IMR-90 (cell line): ENCODE measurements around the gene PPM1F. TPM values are rescaled to one million over a fixed set of nuclear protein-coding genes. Genes with fewer than 3 reads are reported as not detected.
A peak's percentile ranks its signal among the peaks of the same experiment; 100 is the strongest.
"Not testable (repeated sequence)": the region's sequence is repeated elsewhere in the genome, so short reads cannot be mapped to it uniquely, and the experiment has no call there.

ENCODE experiments used
- ATAC-seq: fragments of 200-7000 bp; cut with Tn5 transposase; 2 replicates; pipeline ENCODE4 v1.9.1; 2020; ENCODE audit warnings: low read depth, mild to moderate bottlenecking, moderate library complexity
- BruUV-seq: library from RNA; stranded (reverse); fragments of 400-500 nt; replicated peaks from 2 replicates; lab custom pipeline; 2021; lab: Mats Ljungman, UMichigan
- CTCF ChIA-PET: fragments of 300-600 bp; formaldehyde crosslinking; extraction: SDS; loops from one replicate; lab custom pipeline; 2021; ENCODE audit warnings: antibody characterized with exemption; lab: Yijun Ruan, JAX
- POLR2A ChIA-PET: fragments of 300-600 bp; sonication (Branson Sonifier 250); formaldehyde crosslinking; loops from one replicate; lab custom pipeline; 2022; ENCODE audit warnings: antibody characterized with exemption; ENCODE audit not compliant: unreplicated experiment; lab: Charles Lee
- DNase-seq: peaks from one replicate; pipeline ENCODE4 v3.0.0; 2013
- H2AFZ ChIP-seq: replicated peaks from 2 replicates; pipeline ENCODE3; 2013; ENCODE audit warnings: low read length, mild to moderate bottlenecking; ENCODE audit not compliant: poor library complexity
- H2AK5ac ChIP-seq: 2 replicates; pipeline ENCODE4 v1.6.1; 2013; ENCODE audit warnings: low read depth, low read length, inconsistent platforms
- H2AK9ac ChIP-seq: replicated peaks from 2 replicates; pipeline ENCODE3; 2013; ENCODE audit warnings: mild to moderate bottlenecking, low read depth, low read length, moderate library complexity; ENCODE audit not compliant: poor library complexity
- H2BK120ac ChIP-seq: 2 replicates; pipeline ENCODE4 v1.6.1; 2013; ENCODE audit warnings: low read depth, low read length, inconsistent platforms
- H2BK15ac ChIP-seq: 3 replicates; pipeline ENCODE4 v1.6.1; 2013; ENCODE audit warnings: low read depth, low read length, inconsistent platforms
- H2BK20ac ChIP-seq: 2 replicates; pipeline ENCODE4 v1.6.1; 2013; ENCODE audit warnings: low read depth, mild to moderate bottlenecking, inconsistent platforms, low read length, moderate library complexity
- H2BK5ac ChIP-seq: 2 replicates; pipeline ENCODE4 v1.6.1; 2013; ENCODE audit warnings: mild to moderate bottlenecking, low read depth, low read length, inconsistent platforms; ENCODE audit not compliant: poor library complexity, severe bottlenecking
- H3K14ac ChIP-seq: replicated peaks from 2 replicates; pipeline ENCODE4 v1.6.1; 2013; ENCODE audit warnings: low read depth, low read length, inconsistent platforms
- H3K18ac ChIP-seq: 2 replicates; pipeline ENCODE4 v1.6.1; 2013; ENCODE audit warnings: low read depth, low read length, control low read depth
- H3K23ac ChIP-seq: 2 replicates; pipeline ENCODE4 v1.6.1; 2013; ENCODE audit warnings: low read depth, low read length, inconsistent platforms
- H3K27ac ChIP-seq: 2 replicates; pipeline ENCODE4 v1.5.1; 2013; ENCODE audit warnings: mild to moderate bottlenecking, control low read depth, low read length; ENCODE audit not compliant: insufficient read depth
- H3K27me3 ChIP-seq: 2 replicates; pipeline ENCODE4 v1.6.1; 2013; ENCODE audit warnings: low read length; ENCODE audit not compliant: control insufficient read depth, insufficient read depth
- H3K36me3 ChIP-seq: 2 replicates; pipeline ENCODE4 v1.6.1; 2013; ENCODE audit warnings: low read length, mixed read lengths; ENCODE audit not compliant: control insufficient read depth, insufficient read depth
- H3K4ac ChIP-seq: 2 replicates; pipeline ENCODE4 v1.6.1; 2013; ENCODE audit warnings: low read depth, low read length, inconsistent platforms
- H3K4me1 ChIP-seq: 2 replicates; pipeline ENCODE4 v1.6.1; 2013; ENCODE audit warnings: low read length, mixed read lengths; ENCODE audit not compliant: control insufficient read depth, insufficient read depth
- H3K4me2 ChIP-seq: 2 replicates; pipeline ENCODE4 v1.6.1; 2013; ENCODE audit warnings: low read depth, mild to moderate bottlenecking, control low read depth, low read length, moderate library complexity
- H3K4me3 ChIP-seq: 2 replicates; pipeline ENCODE4 v1.5.1; 2013; ENCODE audit warnings: low read depth, mild to moderate bottlenecking, control low read depth, low read length, moderate library complexity; ENCODE audit not compliant: insufficient read depth
- H3K56ac ChIP-seq: 2 replicates; pipeline ENCODE4 v1.6.1; 2013; ENCODE audit warnings: low read length, inconsistent platforms; ENCODE audit not compliant: insufficient read depth; ENCODE audit errors: extremely low read depth
- H3K79me1 ChIP-seq, 2 experiments: 2 replicates each; pipeline ENCODE4 v1.6.1; 2013; ENCODE audit warnings: low read length in 2 of 2, inconsistent platforms in 1 of 2, low read depth in 1 of 2
- H3K9ac ChIP-seq: 2 replicates; pipeline ENCODE4 v1.6.1; 2013; ENCODE audit warnings: low read depth, low read length, control low read depth
- H3K9me1 ChIP-seq: 2 replicates; pipeline ENCODE4 v1.6.1; 2013; ENCODE audit warnings: low read length, inconsistent platforms; ENCODE audit not compliant: insufficient read depth
- H3K9me3 ChIP-seq: 2 replicates; pipeline ENCODE4 v1.6.1; 2013; ENCODE audit warnings: low read length; ENCODE audit not compliant: control insufficient read depth, insufficient read depth
- H4K20me1 ChIP-seq: 2 replicates; pipeline ENCODE4 v1.6.1; 2013; ENCODE audit warnings: low read length, inconsistent platforms; ENCODE audit not compliant: insufficient read depth
- H4K5ac ChIP-seq: 2 replicates; pipeline ENCODE4 v1.6.1; 2013; ENCODE audit warnings: mild to moderate bottlenecking, low read depth, low read length, control low read depth
- H4K8ac ChIP-seq, 2 experiments: 2 replicates each; pipeline ENCODE4 v1.6.1; 2013; ENCODE audit warnings: low read depth in 2 of 2, low read length in 2 of 2, control low read depth in 1 of 2, inconsistent platforms in 1 of 2
- H4K91ac ChIP-seq: 2 replicates; pipeline ENCODE4 v1.6.1; 2013; ENCODE audit warnings: low read depth, low read length, inconsistent platforms; ENCODE audit not compliant: insufficient read depth
- BHLHE40 ChIP-seq: fragments of 150-350 bp; IDR thresholded peaks from 2 replicates; pipeline ENCODE4 v1.6.1; 2016; ENCODE audit warnings: mild to moderate bottlenecking, low read depth, low read length
- CEBPB ChIP-seq: IDR thresholded peaks from 2 replicates; pipeline ENCODE4 v1.6.1; 2012; ENCODE audit warnings: low read depth, low read length, improper control_type of control experiment
- WGBS, 2 experiments: methylation state at CpG; one replicate each; pipeline versions ENCODE4 v1.1.5 to v1.1.7; 2013; ENCODE audit warnings: missing lambda C conversion rate in 2 of 2; ENCODE audit not compliant: insufficient read length in 1 of 2; ENCODE audit errors: extremely low coverage in 2 of 2; 5-methylcytosine and 5-hydroxymethylcytosine counted together
- dilution Hi-C: fragments of 300-500 bp; cut with HindIII; formaldehyde crosslinking; loops from one replicate; pipeline ENCODE4 v1.14.3; 2018; ENCODE audit warnings: low sequenced_read_pairs; ENCODE audit not compliant: unreplicated experiment
- in situ Hi-C: fragments of 300-500 bp; cut with MboI; formaldehyde crosslinking; loops from 3 replicates; pipeline ENCODE4 v1.14.3; 2019; ENCODE audit warnings: low sequenced_read_pairs, inconsistent platforms, mixed read lengths
- intact Hi-C: fragments of 100-400 bp; cut with micrococcal nuclease; formaldehyde crosslinking; loops from 2 replicates; pipeline ENCODE4 v1.10.0; 2022
- polyA plus RNA-seq, 3 experiments: library from polyadenylated mRNA; depleted of rRNA; stranded (reverse); fragments of >200 nt; gene quantifications; 2 replicates each; pipeline ENCODE4 v1.2.3, GENCODE V29; 2012; ENCODE audit warnings: low replicate concordance in 1 of 3
- total RNA-seq: library from RNA; depleted of rRNA; stranded (reverse); fragments of >200 nt; gene quantifications from 2 replicates; pipeline ENCODE4 v1.2.3, GENCODE V29; 2012
- TF ChIP-seq, protein P1 (sequence below): fragments of 150-350 bp; IDR thresholded peaks from 2 replicates; pipeline ENCODE4 v1.6.1; 2017; ENCODE audit warnings: mild to moderate bottlenecking, antibody characterized with exemption, low read length, low read depth

Gene PPM1F
- total and polyA plus RNA-seq, 2 of the 4 experiments (the other 2 are of a cell fraction), result 20.8 to 30.3 TPM

- Histone ChIP-seq H2BK5ac (no peak overlapping the region), H3K4me3 (no peak overlapping the region), H3K4me1 (no peaks in the 10 kb centered on the region), H4K8ac (no peak overlapping the region), H3K23ac (no peak overlapping the region), H3K4ac (no peak overlapping the region), H3K9ac (no peak overlapping the region), H4K20me1 (no peaks in the 10 kb centered on the region), H4K91ac (no peak overlapping the region), H3K9me1 (no peaks in the 10 kb centered on the region; the same call in 1 of the 2 replicates), H2AK5ac (no peak overlapping the region), H3K14ac (no peak overlapping the region), H2AFZ (no peak overlapping the region), H2BK20ac (no peak overlapping the region), H3K56ac (no peak overlapping the region), H2BK15ac (no peak overlapping the region), H4K5ac (no peak overlapping the region), H3K9me3 (no peaks in the 10 kb centered on the region), H3K18ac (no peak overlapping the region), H3K4me2 (no peak overlapping the region), H3K27me3 (no peaks in the 10 kb centered on the region), H2BK120ac (no peak overlapping the region), H3K27ac (no peak overlapping the region), H2AK9ac (no peak overlapping the region), H3K36me3 (no peaks in the 10 kb centered on the region), H3K79me1 (no peaks in the 10 kb centered on the region)
- intact Hi-C loops (no loop called here), in situ Hi-C loops (no loop called here), dilution Hi-C loops (no loop called here)
- peak; percentile 44 for ATAC-seq
- CTCF ChIA-PET, result no interaction called here
- peak; percentile 68 for DNase-seq
- no peak for TF ChIP-seq BHLHE40
- TF ChIP-seq CEBPB, result peak; percentile 92
- TF ChIP-seq, protein P1, sequence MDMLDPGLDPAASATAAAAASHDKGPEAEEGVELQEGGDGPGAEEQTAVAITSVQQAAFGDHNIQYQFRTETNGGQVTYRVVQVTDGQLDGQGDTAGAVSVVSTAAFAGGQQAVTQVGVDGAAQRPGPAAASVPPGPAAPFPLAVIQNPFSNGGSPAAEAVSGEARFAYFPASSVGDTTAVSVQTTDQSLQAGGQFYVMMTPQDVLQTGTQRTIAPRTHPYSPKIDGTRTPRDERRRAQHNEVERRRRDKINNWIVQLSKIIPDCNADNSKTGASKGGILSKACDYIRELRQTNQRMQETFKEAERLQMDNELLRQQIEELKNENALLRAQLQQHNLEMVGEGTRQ, result peak; percentile 75
- BruUV-seq, result no TSS peak
- POLR2A ChIA-PET, result no interaction called here
- no CpG with 5 or more reads among the region's 4 CpGs for WGBS, 2 experiments
Observed at GRCh38 chr22:21876486-21877176, 76.0 kb downstream of the PPM1F start.

GRCh38 chr22:21874953-21875352 lies 77.7 kb downstream of the PPM1F start:
- H2AFZ ChIP-seq, H4K91ac ChIP-seq, H3K9ac ChIP-seq, ATAC-seq, H3K9me1 ChIP-seq, H4K5ac ChIP-seq, H3K4me1 ChIP-seq, H3K27ac ChIP-seq, H3K56ac ChIP-seq, CTCF ChIA-PET, H3K36me3 ChIP-seq, H2AK9ac ChIP-seq, BruUV-seq, H2AK5ac ChIP-seq, DNase-seq, H4K20me1 ChIP-seq, H3K79me1 ChIP-seq, H2BK20ac ChIP-seq, H4K8ac ChIP-seq, H2BK5ac ChIP-seq, H2BK15ac ChIP-seq, H3K18ac ChIP-seq, H3K4me2 ChIP-seq, H3K4ac ChIP-seq, in situ Hi-C loops, H3K27me3 ChIP-seq, H3K14ac ChIP-seq, H3K23ac ChIP-seq, H2BK120ac ChIP-seq, dilution Hi-C loops, POLR2A ChIA-PET, H3K4me3 ChIP-seq, intact Hi-C loops, H3K9me3 ChIP-seq: not testable (repeated sequence)
- WGBS, 2 experiments, result no CpG with 5 or more reads among the region's 4 CpGs
